PFSK-1 (cell line): ENCODE measurements around the gene NTRK1.

Experiments used
- POLR2AphosphoS5 ChIP-seq: IDR thresholded peaks from 2 replicates; pipeline ENCODE4 v1.6.1; 2012; ENCODE audit warnings: low read depth, mild to moderate bottlenecking, control low read depth, low read length, moderate library complexity
- REST ChIP-seq, 2 experiments: IDR thresholded peaks; 2 replicates each; pipeline versions ENCODE4 v1.6.1 to v1.8.0; 2011 to 2012; ENCODE audit warnings: low read depth in 2 of 2, low read length in 2 of 2, control low read depth in 1 of 2, inconsistent platforms in 1 of 2, mild to moderate bottlenecking in 1 of 2, moderate library complexity in 1 of 2; ENCODE audit not compliant: insufficient read depth in 1 of 2
- TAF1 ChIP-seq: IDR thresholded peaks from 2 replicates; pipeline ENCODE4 v1.6.1; 2012; ENCODE audit warnings: low read length, control low read depth, borderline replicate concordance; ENCODE audit not compliant: insufficient read depth

- no peak for TF ChIP-seq REST (IDR thresholded peaks at IDR 0.05; ENCODE audit: insufficient read depth in 1 of 2, low read depth in 2 of 2, low read length in 2 of 2)
- TF ChIP-seq POLR2AphosphoS5 = no peak
- TF ChIP-seq TAF1 = no peak
These were observed 49.0 kb downstream of the NTRK1 start for GRCh38 chr1:156909671-156910070.
